ENCODE results near the gene RNF149.
A peak's percentile ranks its signal among the peaks of the same experiment; 100 is the strongest.

DNA sequence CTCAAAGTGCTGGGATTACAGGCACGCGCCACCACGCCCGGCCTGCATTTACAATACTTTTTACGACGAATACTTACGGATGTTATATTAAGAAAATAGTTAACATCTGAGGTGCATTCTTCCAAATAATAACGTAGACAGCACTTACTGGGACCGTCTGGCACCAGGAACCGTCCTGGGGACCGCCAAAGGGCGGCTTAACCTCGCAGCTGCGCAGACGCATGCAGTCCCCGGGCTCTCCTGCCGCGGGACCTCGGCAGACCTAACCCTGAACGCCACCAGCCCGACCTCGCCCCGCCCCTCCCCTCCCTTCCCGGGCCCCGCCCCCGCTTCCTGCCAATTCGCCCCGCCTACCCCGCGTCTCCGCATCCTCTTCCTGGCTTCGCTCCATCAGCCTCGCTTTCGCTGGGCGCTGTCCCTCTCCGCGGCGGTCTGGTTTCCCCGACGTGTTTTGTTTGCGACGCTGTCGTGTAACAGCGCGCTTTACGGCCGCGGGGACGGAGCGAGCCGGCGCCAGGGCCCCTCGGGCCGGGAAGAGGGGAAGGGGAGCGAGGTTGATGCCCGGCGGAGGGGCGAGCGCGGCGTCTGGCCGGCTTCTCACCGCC, 56.0 kb downstream of the RNF149 start, which contains the start of gene CNOT11:
- TF ChIP-seq, protein P1, sequence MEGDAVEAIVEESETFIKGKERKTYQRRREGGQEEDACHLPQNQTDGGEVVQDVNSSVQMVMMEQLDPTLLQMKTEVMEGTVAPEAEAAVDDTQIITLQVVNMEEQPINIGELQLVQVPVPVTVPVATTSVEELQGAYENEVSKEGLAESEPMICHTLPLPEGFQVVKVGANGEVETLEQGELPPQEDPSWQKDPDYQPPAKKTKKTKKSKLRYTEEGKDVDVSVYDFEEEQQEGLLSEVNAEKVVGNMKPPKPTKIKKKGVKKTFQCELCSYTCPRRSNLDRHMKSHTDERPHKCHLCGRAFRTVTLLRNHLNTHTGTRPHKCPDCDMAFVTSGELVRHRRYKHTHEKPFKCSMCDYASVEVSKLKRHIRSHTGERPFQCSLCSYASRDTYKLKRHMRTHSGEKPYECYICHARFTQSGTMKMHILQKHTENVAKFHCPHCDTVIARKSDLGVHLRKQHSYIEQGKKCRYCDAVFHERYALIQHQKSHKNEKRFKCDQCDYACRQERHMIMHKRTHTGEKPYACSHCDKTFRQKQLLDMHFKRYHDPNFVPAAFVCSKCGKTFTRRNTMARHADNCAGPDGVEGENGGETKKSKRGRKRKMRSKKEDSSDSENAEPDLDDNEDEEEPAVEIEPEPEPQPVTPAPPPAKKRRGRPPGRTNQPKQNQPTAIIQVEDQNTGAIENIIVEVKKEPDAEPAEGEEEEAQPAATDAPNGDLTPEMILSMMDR (IDR thresholded peaks at IDR 0.05) = peak in 1 of 4 donors; percentile 2
- peak; percentile 88 for TF ChIP-seq POLR2A (IDR thresholded peaks at IDR 0.05)
